Mucosa of descending colon (tissue), 3 donors: ENCODE measurements around the gene ZNF385B. TPM values are rescaled to one million over a fixed set of nuclear protein-coding genes. Genes with fewer than 3 reads are reported as not detected.

Source experiments
- ATAC-seq: fragments of 200-7000 bp; cut with Tn5 transposase; one replicate; pipeline ENCODE4 v1.9.1; 2020; ENCODE audit warnings: mild to moderate bottlenecking, moderate library complexity
- DNase-seq, 3 donors: peaks; one replicate each; pipeline ENCODE4 v3.0.0-alpha.2; 2020
- H3K36me3 ChIP-seq: fragments of 200-600 bp; one replicate; pipeline ENCODE4 v1.8.0; 2021; ENCODE audit warnings: low read depth, mild to moderate bottlenecking
- H3K4me1 ChIP-seq: fragments of 200-600 bp; one replicate; pipeline ENCODE4 v1.8.0; 2021; ENCODE audit warnings: low read depth, mild to moderate bottlenecking
- H3K4me3 ChIP-seq: fragments of 200-600 bp; one replicate; pipeline ENCODE4 v1.8.0; 2021; ENCODE audit warnings: mild to moderate bottlenecking
- H3K9me3 ChIP-seq: fragments of 200-600 bp; one replicate; pipeline ENCODE4 v1.8.0; 2021; ENCODE audit warnings: mild to moderate bottlenecking
- intact Hi-C, 2 donors: fragments of 100-400 bp; cut with DNase I in 1 of 2; cut with micrococcal nuclease in 1 of 2; formaldehyde crosslinking; loops; one replicate each; pipeline versions ENCODE4 v1.11.0 to v1.11.1; 2022; cut with DNase I, micrococcal nuclease
- total RNA-seq, 3 donors: library from RNA; stranded (reverse); fragmentation: NEBNext Ultra II Directional in 2 of 3; extraction: Animal tissue kit (Norgen Biotek cat#: 25700) in 2 of 3; gene quantifications; one replicate each; pipeline versions ENCODE4 v1.2.1 to v1.2.4, GENCODE V29; 2021 to 2023
- TF ChIP-seq, protein P1 (sequence below): fragments of 200-600 bp; IDR thresholded peaks from one replicate; pipeline ENCODE4 v1.8.0; 2022; ENCODE audit warnings: antibody characterized with exemption, mild to moderate bottlenecking
- donor health status: DM: no; HTN: no; CAD: no; lungs with moderate emphysema.
- donor health status: DM: no; HTN: no; CAD: no.
- donor health status: DM: no; HTN: yes; CAD: no.

ZNF385B gene
- total RNA-seq, 3 donors from 2014 or later: 1.2 to 2.2 (median 1.6) TPM

DNA sequence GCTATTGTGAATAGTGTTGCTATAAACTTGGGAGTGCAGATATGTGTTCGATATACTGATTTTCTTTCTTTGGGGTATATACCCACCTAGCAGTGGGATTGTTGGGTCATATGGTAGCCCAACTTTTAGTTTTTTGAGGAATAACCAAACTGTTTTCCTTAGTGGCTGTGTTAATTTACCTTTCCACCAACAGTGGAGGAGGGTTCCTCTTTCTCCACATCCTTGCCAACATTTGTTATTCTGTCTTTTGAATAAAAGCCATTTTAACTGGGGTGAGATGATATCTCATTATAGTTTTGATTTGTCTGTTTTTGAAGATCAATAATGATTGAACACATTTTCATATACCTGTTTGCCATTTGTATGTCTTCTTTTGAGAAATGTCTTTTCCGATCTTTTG is 314.8 kb downstream of the ZNF385B start:
- H3K36me3 ChIP-seq: no peaks in the 10 kb centered on the region
- no peaks in the 10 kb centered on the region for H3K9me3 ChIP-seq
- no peak for DNase-seq
- TF ChIP-seq, protein P1, sequence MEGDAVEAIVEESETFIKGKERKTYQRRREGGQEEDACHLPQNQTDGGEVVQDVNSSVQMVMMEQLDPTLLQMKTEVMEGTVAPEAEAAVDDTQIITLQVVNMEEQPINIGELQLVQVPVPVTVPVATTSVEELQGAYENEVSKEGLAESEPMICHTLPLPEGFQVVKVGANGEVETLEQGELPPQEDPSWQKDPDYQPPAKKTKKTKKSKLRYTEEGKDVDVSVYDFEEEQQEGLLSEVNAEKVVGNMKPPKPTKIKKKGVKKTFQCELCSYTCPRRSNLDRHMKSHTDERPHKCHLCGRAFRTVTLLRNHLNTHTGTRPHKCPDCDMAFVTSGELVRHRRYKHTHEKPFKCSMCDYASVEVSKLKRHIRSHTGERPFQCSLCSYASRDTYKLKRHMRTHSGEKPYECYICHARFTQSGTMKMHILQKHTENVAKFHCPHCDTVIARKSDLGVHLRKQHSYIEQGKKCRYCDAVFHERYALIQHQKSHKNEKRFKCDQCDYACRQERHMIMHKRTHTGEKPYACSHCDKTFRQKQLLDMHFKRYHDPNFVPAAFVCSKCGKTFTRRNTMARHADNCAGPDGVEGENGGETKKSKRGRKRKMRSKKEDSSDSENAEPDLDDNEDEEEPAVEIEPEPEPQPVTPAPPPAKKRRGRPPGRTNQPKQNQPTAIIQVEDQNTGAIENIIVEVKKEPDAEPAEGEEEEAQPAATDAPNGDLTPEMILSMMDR: no peak
- intact Hi-C loops: no loop called here
- no peak overlapping the region for H3K4me3 ChIP-seq
- H3K4me1 ChIP-seq: no peaks in the 10 kb centered on the region
- ATAC-seq: no peak

DNA sequence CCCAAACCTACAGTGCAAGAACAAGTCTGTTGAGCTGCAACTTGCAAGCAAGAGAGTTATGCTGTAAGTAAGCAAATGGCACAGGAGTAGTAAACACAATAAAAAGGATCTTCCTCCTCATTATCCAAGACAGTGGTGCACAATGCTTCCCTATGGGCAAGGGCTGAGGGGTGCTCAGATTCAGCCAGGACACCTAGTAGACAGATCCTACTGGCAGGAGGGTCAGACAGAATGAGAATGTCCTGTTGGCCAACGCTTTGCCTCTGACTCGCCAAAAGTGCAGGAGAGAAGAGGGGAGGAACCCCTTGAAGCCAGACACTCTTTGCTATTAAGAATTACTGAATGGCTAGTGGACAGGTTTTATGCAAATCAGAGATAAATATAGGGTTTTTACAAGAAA is 316.4 kb downstream of the ZNF385B start:
- intact Hi-C loops: no loop called here
- H3K36me3 ChIP-seq: no peaks in the 10 kb centered on the region
- H3K9me3 ChIP-seq: no peaks in the 10 kb centered on the region
- no peak for ATAC-seq
- TF ChIP-seq, protein P1: no peak
- no peak for DNase-seq
- H3K4me3 ChIP-seq: no peak overlapping the region
- no peaks in the 10 kb centered on the region for H3K4me1 ChIP-seq

DNA sequence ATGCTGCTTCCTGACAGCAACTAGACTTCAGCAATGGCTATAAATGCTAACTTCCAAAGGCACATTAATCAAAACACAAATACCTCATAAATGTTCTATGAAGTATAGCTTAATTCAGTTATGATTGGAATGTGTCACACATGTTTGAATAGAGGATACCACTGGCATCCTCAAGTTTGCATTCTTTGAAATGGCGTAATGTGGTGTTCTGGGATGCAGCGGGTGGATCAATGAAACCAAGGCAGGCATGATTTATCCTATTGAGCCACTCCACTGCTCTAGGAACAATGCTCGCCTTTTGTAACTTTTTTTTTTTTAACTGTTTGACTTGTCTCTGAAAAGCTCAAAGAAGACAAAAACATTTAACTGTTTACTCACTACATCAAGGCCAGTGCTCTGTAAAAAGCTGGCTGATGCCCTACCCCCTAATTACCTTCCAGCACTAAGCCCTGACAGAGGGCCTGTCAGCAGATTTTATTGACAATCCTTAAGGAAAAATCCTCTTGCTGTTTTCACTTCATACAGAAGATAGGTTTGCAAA is 318.0 kb downstream of the ZNF385B start:
- no peak for ATAC-seq

DNA sequence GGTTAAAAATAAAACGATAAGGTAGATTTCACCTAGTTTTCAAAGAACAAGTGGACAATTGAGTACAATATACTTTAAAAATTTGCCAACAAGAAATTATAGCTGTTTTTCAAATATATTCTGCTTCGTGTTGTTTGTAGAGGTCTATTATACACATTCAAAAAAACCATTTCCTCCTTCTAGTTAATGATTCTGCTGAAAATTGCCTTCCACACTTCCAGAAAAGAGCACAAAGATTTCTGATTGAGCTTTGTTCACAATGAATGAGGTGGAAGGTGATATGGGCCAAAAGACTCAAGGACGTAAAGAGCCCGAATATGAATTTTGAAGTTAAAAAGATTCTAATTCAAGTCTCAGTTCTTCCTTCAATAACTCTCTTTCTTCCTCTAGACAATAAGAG is 319.8 kb downstream of the ZNF385B start:
- TF ChIP-seq, protein P1: no peak
- Histone ChIP-seq H3K36me3 (no peaks in the 10 kb centered on the region), H3K4me1 (no peaks in the 10 kb centered on the region), H3K9me3 (peaks cover 3% of the 10 kb centered on the region), H3K4me3 (no peak overlapping the region)
- ATAC-seq (no peak), DNase-seq (no peak)
- intact Hi-C loops: no loop called here

More for the DNA sequence above, 318.0 kb downstream of the ZNF385B start:
- Histone ChIP-seq H3K36me3 (no peaks in the 10 kb centered on the region), H3K9me3 (peaks cover 3% of the 10 kb centered on the region), H3K4me1 (no peaks in the 10 kb centered on the region), H3K4me3 (no peak overlapping the region)
- intact Hi-C loops: no loop called here
- no peak for DNase-seq
- TF ChIP-seq, protein P1: no peak

DNA sequence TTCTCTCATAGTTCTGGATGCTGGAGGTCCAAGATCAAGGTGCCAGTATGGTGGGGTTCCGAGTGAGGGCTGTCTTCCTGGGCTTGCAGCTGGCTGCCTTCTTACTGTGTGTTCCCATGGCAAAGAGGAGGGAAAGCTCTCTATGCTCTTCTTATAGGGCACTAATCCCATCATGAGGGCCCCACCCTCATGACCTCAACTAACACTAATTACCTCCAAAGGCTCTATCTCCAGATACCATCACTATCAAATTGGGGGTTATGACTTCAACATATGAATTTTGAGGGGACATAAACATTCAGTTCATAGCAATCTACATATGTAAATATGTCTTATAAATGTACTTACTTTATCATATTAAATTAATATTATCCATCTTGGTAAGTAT is 322.3 kb downstream of the ZNF385B start:
- TF ChIP-seq, protein P1: no peak
- no peaks in the 10 kb centered on the region for H3K4me1 ChIP-seq
- no peak for ATAC-seq

More for the DNA sequence above, 322.3 kb downstream of the ZNF385B start:
- Histone ChIP-seq H3K4me3 (no peak overlapping the region), H3K9me3 (peaks cover 3% of the 10 kb centered on the region), H3K36me3 (no peaks in the 10 kb centered on the region)
- intact Hi-C loops: no loop called here
- DNase-seq: no peak
